Karpas-422 (cell line): ENCODE data around the gene RNF150. TPM values are rescaled to one million over a fixed set of nuclear protein-coding genes. Genes with fewer than 3 reads are reported as not detected.

Experiments used
- DNase-seq: peaks from one replicate; pipeline ENCODE4 v3.0.0-alpha.2; 2015
- H2AFZ ChIP-seq: fragments of 200-600 bp; sonication (generic); 2 replicates; pipeline ENCODE4 v1.6.1; 2014; ENCODE audit warnings: antibody characterized with exemption, low read length, mixed read lengths
- H3K27ac ChIP-seq: fragments of 200-600 bp; sonication (generic); 2 replicates; pipeline ENCODE4 v1.5.1; 2014; ENCODE audit warnings: mild to moderate bottlenecking, low read length, moderate library complexity
- H3K27me3 ChIP-seq: fragments of 200-600 bp; sonication (generic); 2 replicates; pipeline ENCODE4 v1.6.1; 2014; ENCODE audit warnings: low read length, mixed read lengths
- H3K36me3 ChIP-seq: fragments of 200-600 bp; sonication (generic); 2 replicates; pipeline ENCODE4 v1.6.1; 2014; ENCODE audit warnings: low read length, mixed read lengths; ENCODE audit not compliant: insufficient read depth
- H3K4me1 ChIP-seq: fragments of 200-600 bp; sonication (generic); 2 replicates; pipeline ENCODE4 v1.6.1; 2014; ENCODE audit warnings: mild to moderate bottlenecking, low read length, mixed read lengths
- H3K4me2 ChIP-seq: fragments of 200-600 bp; sonication (generic); 2 replicates; pipeline ENCODE4 v1.6.1; 2014; ENCODE audit warnings: low read length, low read depth, mild to moderate bottlenecking; ENCODE audit not compliant: poor library complexity, severe bottlenecking
- H3K4me3 ChIP-seq: fragments of 200-600 bp; sonication (generic); 2 replicates; pipeline ENCODE4 v1.5.1; 2014; ENCODE audit warnings: mild to moderate bottlenecking, antibody characterized with exemption, low read length, mixed read lengths
- H3K79me2 ChIP-seq: fragments of 200-600 bp; sonication (generic); 2 replicates; pipeline ENCODE4 v1.6.1; 2014; ENCODE audit warnings: mild to moderate bottlenecking, low read length, mixed read lengths
- H3K9ac ChIP-seq: fragments of 200-600 bp; sonication (generic); 2 replicates; pipeline ENCODE4 v1.6.0; 2014; ENCODE audit warnings: low read length
- H3K9me2 ChIP-seq: fragments of 200-600 bp; sonication (generic), shearing (Covaris generic); replicated peaks from 2 replicates; pipeline ENCODE4 v1.6.0; 2014; ENCODE audit warnings: mild to moderate bottlenecking, low read length, moderate library complexity; ENCODE audit not compliant: insufficient read depth
- H3K9me3 ChIP-seq: fragments of 300-700, 200-600 bp; sonication (generic); 2 replicates; pipeline ENCODE4 v1.6.1; 2014; ENCODE audit warnings: low read length, mixed read lengths
- H4K20me1 ChIP-seq: fragments of 200-600 bp; sonication (generic); 2 replicates; pipeline ENCODE4 v1.6.1; 2014; ENCODE audit warnings: mild to moderate bottlenecking, antibody characterized with exemption, low read length, low read depth; ENCODE audit not compliant: insufficient read depth
- total RNA-seq: library from RNA; depleted of rRNA; stranded (reverse); fragments of >200 nt; shearing (Covaris generic); gene quantifications from 2 replicates; pipeline ENCODE4 v1.2.3, GENCODE V29; 2014; ENCODE audit warnings: low replicate concordance

The RNF150 gene
- total RNA-seq, 1 experiment from 2014 or later: not detected

GRCh38 chr4:140928880-140929279 lies 204.4 kb downstream of the RNF150 start:
- Histone ChIP-seq H3K79me2 (no peaks in the 10 kb centered on the region), H3K9me3 (no peaks in the 10 kb centered on the region), H3K9ac (no peak overlapping the region)

GRCh38 chr4:140926672-140927071 lies 206.6 kb downstream of the RNF150 start:
- DNase-seq: no peak
- H3K79me2 ChIP-seq: no peaks in the 10 kb centered on the region
- no peaks in the 10 kb centered on the region for H3K9me3 ChIP-seq
- no peaks in the 10 kb centered on the region for H4K20me1 ChIP-seq
- no peaks in the 10 kb centered on the region for H3K9me2 ChIP-seq
- H3K9ac ChIP-seq: no peak overlapping the region
- H3K27ac ChIP-seq: no peak overlapping the region
- H3K4me3 ChIP-seq: no peak overlapping the region
- H3K36me3 ChIP-seq: no peaks in the 10 kb centered on the region
- H3K4me1 ChIP-seq: no peaks in the 10 kb centered on the region
- H3K27me3 ChIP-seq: no peaks in the 10 kb centered on the region
- no peak overlapping the region for H3K4me2 ChIP-seq
- no peak overlapping the region for H2AFZ ChIP-seq

More at GRCh38 chr4:140928880-140929279, 204.4 kb downstream of the RNF150 start:
- Histone ChIP-seq H3K36me3 (no peaks in the 10 kb centered on the region), H4K20me1 (no peaks in the 10 kb centered on the region), H3K9me2 (no peaks in the 10 kb centered on the region), H3K4me1 (no peaks in the 10 kb centered on the region), H3K27ac (no peak overlapping the region), H3K4me3 (no peak overlapping the region), H2AFZ (no peak overlapping the region), H3K4me2 (no peak overlapping the region), H3K27me3 (no peaks in the 10 kb centered on the region)
- no peak for DNase-seq

DNA sequence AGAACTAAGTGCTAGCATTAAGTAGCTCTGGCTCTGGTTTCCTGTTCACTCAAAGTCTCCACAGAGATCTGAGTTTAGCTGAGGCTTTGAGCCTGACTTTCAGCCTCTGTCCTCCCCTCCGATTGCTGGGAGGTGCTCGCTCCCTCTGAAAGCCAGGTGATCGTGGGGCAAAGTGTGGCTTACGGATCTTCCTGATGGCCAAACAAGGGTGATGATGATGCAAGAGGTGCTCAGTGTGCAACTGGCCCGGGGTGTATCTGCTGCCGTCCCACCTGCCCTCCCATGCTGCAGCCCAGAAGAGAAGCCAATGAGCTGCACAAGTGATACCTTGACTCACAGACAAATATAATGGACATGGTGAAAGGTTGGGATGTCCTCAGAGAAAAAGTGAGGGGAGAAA lies 207.9 kb downstream of the RNF150 start:
- Histone ChIP-seq H4K20me1 (no peaks in the 10 kb centered on the region), H2AFZ (no peak overlapping the region), H3K9me2 (no peaks in the 10 kb centered on the region), H3K9ac (no peak overlapping the region), H3K4me1 (no peaks in the 10 kb centered on the region), H3K4me2 (no peak overlapping the region), H3K4me3 (no peak overlapping the region), H3K79me2 (no peaks in the 10 kb centered on the region), H3K9me3 (no peaks in the 10 kb centered on the region), H3K27ac (no peak overlapping the region), H3K36me3 (no peaks in the 10 kb centered on the region), H3K27me3 (no peaks in the 10 kb centered on the region)
- DNase-seq: no peak

DNA sequence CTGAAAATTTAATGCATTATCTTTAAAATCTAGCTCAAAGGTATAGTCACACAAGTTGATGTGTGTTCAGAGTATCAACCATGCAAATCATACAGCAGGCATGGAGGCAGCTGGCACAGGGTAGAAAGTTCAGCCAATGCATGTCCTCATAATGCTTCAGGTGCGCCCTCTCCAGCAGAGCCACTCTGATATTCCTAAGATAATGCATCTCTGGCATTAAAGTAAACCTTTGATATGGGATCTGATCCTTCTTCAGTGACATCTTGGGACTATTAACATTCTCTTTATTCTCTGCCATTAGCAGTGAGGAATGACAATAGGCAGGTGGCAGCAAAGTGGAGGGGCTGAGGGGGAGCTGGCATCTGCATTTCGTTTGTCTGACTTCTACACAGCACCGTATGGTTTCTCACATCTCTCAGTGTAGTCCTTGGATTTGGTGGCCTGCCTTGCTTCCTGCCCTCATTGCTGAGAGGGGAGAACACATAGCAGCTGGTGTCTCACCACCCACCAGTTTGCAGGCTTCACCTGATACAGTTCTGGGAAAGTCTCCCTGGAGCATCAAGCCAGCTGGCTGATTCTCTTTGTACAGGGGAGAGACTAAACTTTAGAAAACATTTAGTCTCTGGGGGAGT lies 208.4 kb downstream of the RNF150 start:
- H3K27ac ChIP-seq: no peak overlapping the region
- H3K79me2 ChIP-seq: no peaks in the 10 kb centered on the region
- no peak overlapping the region for H2AFZ ChIP-seq
- DNase-seq: no peak
- H3K4me1 ChIP-seq: no peaks in the 10 kb centered on the region
- H4K20me1 ChIP-seq: no peaks in the 10 kb centered on the region
- no peak overlapping the region for H3K9ac ChIP-seq
- no peaks in the 10 kb centered on the region for H3K27me3 ChIP-seq
- no peaks in the 10 kb centered on the region for H3K9me2 ChIP-seq
- H3K9me3 ChIP-seq: no peaks in the 10 kb centered on the region
- H3K36me3 ChIP-seq: no peaks in the 10 kb centered on the region
- no peak overlapping the region for H3K4me2 ChIP-seq
- H3K4me3 ChIP-seq: no peak overlapping the region

DNA sequence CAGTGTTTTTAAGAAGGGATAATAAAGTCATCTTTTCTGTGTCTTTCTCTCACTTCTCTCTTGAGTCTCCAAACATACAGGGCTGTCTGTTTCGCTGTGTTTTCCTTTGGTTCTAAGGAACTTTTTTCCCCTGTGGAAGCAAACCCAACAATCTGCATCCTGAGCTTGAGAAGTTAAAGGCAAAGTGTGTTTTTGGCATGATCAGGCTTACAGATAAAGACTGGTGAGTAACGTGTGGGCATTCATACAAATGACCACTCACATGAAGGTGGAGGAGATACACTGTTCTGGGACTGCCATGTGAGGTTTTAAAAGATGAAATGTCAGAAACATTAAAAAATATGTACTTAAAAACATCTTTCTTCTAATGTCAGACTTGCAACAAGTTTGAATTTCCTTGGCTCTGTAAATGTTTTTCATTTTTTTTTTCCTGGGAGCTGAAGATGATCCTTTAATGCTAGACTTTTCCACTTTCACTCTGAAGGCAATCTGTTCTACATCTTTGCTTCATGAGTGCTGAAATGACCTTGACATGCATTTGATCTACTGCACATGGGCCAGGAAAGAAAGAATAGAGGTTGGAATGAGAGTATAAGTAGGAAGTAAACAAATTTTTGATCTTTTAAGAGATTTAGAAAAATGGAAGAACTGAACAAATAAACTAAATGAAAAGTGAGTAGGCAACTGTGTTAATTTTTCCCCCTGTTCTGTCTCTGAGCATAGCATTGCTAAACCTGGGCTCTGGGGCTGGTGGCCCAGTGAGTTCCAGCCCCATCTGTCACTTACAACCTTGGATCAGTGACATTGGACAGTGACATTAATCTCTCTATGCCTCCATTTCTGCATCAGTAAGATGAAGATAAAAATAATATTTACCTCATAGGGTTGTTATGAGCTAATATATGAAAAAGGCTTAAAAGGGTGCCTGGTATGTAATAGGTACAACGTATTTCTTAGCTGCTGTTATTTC lies 226.0 kb downstream of the RNF150 start:
- H3K9me2 ChIP-seq: no peaks in the 10 kb centered on the region
- H4K20me1 ChIP-seq: no peaks in the 10 kb centered on the region
- H3K4me1 ChIP-seq: no peaks in the 10 kb centered on the region
- no peaks in the 10 kb centered on the region for H3K27me3 ChIP-seq
- H3K4me2 ChIP-seq: no peak overlapping the region
- H3K4me3 ChIP-seq: no peak overlapping the region
- no peak overlapping the region for H2AFZ ChIP-seq
- no peak for DNase-seq
- no peaks in the 10 kb centered on the region for H3K79me2 ChIP-seq
- H3K27ac ChIP-seq: no peak overlapping the region
- no peaks in the 10 kb centered on the region for H3K9me3 ChIP-seq
- H3K36me3 ChIP-seq: no peaks in the 10 kb centered on the region
- H3K9ac ChIP-seq: no peak overlapping the region

DNA sequence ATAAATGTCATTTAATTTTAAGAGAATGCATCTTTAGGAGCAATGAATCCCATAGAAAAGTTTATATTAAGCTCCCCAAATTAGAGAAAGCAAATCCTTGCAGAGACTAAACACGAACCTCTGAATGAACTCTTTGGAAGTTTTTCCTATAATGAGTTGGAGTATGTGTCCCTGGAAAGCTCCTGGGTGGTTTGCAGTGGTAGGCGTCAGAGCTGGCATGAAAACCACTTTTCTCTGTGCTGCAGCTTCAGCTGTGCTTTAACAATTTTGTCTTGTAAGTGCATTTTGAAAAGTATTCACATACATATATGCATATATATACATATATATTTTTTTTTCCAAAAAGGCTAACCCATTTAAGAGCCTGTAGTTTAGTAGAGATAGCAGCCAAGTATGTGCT lies 228.4 kb downstream of the RNF150 start:
- Histone ChIP-seq H4K20me1 (no peaks in the 10 kb centered on the region), H3K4me2 (no peak overlapping the region), H3K36me3 (no peaks in the 10 kb centered on the region), H2AFZ (no peak overlapping the region), H3K9me3 (no peaks in the 10 kb centered on the region), H3K27ac (no peak overlapping the region), H3K79me2 (no peaks in the 10 kb centered on the region), H3K4me1 (no peaks in the 10 kb centered on the region), H3K4me3 (no peak overlapping the region), H3K27me3 (no peaks in the 10 kb centered on the region), H3K9ac (no peak overlapping the region), H3K9me2 (no peaks in the 10 kb centered on the region)
- no peak for DNase-seq

- H3K4me3 ChIP-seq: no peak overlapping the region
- H3K27me3 ChIP-seq: no peaks in the 10 kb centered on the region
- H3K9ac ChIP-seq: no peak overlapping the region
- H3K27ac ChIP-seq: no peak overlapping the region
- H3K4me2 ChIP-seq: no peak overlapping the region
- no peaks in the 10 kb centered on the region for H4K20me1 ChIP-seq
- no peaks in the 10 kb centered on the region for H3K36me3 ChIP-seq
- no peaks in the 10 kb centered on the region for H3K79me2 ChIP-seq
- no peak overlapping the region for H2AFZ ChIP-seq
- no peak for DNase-seq
- H3K4me1 ChIP-seq: no peaks in the 10 kb centered on the region
- H3K9me2 ChIP-seq: no peaks in the 10 kb centered on the region
- H3K9me3 ChIP-seq: no peaks in the 10 kb centered on the region
Observed at GRCh38 chr4:140903522-140904475, 229.5 kb downstream of the RNF150 start.
